ENCODE measurements around the gene WDR53. TPM values are rescaled to one million over a fixed set of nuclear protein-coding genes. Genes with fewer than 3 reads are reported as not detected.
A peak's percentile ranks its signal among the peaks of the same experiment; 100 is the strongest.

The WDR53 gene
- total RNA-seq, 4 donors from 2014 or later: 2.5 to 12.6 (median 5.5) TPM

- peak overlapping the region in 3 of 4 donors; percentile 16 to 79 (median 40) for H3K27ac ChIP-seq
Observed at GRCh38 chr3:196609343-196609775, 41.0 kb upstream of the WDR53 start.

GRCh38 chr3:196608693-196609092, 40.3 kb upstream of the WDR53 start:
- Histone ChIP-seq H3K27me3 (peaks cover 0 to 10% (median 0%) of the 10 kb centered on the region in 4 donors), H3K9me3 (no peaks in the 10 kb centered on the region), H3K4me3 (no peak overlapping the region), H3K4me1 (peaks cover 0 to 37% (median 24%) of the 10 kb centered on the region in 3 donors), H3K36me3 (no peaks in the 10 kb centered on the region), H3K27ac (no peak overlapping the region)
- TF ChIP-seq POLR2A (IDR thresholded peaks at IDR 0.05): no peak
- no peak for TF ChIP-seq CTCF (IDR thresholded peaks at IDR 0.05)
- DNase-seq: no peak
- WGBS, 2 donors: 85 to 93% methylated on average over 2 of the region's 2 CpGs
- intact Hi-C loops (cut with DNase I): loop anchor here (5.0 kb wide), 1 partner anchor 79 kb away; no protein-coding TSS in a partner anchor

More at GRCh38 chr3:196609343-196609775, 41.0 kb upstream of the WDR53 start:
- Histone ChIP-seq H3K36me3 (no peaks in the 10 kb centered on the region), H3K4me1 (peaks cover 0 to 37% (median 24%) of the 10 kb centered on the region in 3 donors), H3K4me3 (no peak overlapping the region), H3K27me3 (peaks cover 0 to 10% (median 0%) of the 10 kb centered on the region in 4 donors), H3K9me3 (no peaks in the 10 kb centered on the region)
- DNase-seq: peak; percentile 70
- 9 to 12% methylated on average over 5 of the region's 5 CpGs for WGBS, 2 donors
- intact Hi-C loops (cut with DNase I): loop anchor here (5.0 kb wide), 1 partner anchor 78 kb away; no protein-coding TSS in a partner anchor
- peak; percentile 88 to 94 (median 91) for TF ChIP-seq CTCF (IDR thresholded peaks at IDR 0.05)
- no peak for TF ChIP-seq POLR2A (IDR thresholded peaks at IDR 0.05)

- Histone ChIP-seq H3K36me3 (no peaks in the 10 kb centered on the region), H3K9me3 (no peaks in the 10 kb centered on the region), H3K27me3 (peaks cover 0 to 10% (median 0%) of the 10 kb centered on the region in 4 donors), H3K4me3 (no peak overlapping the region), H3K4me1 (peaks cover 0 to 4% (median 2%) of the 10 kb centered on the region in 3 donors), H3K27ac (no peak overlapping the region)
- 46 to 53% methylated on average over 13 of the region's 13 CpGs for WGBS, 2 donors
- TF ChIP-seq CTCF (IDR thresholded peaks at IDR 0.05): no peak
- TF ChIP-seq POLR2A (IDR thresholded peaks at IDR 0.05): no peak
- intact Hi-C loops (cut with DNase I): no loop called here
- DNase-seq: no peak
Observed at GRCh38 chr3:196604548-196604947, 36.2 kb upstream of the WDR53 start.

GRCh38 chr3:196603683-196604082, 35.3 kb upstream of the WDR53 start:
- TF ChIP-seq CTCF (IDR thresholded peaks at IDR 0.05) (no peak), POLR2A (IDR thresholded peaks at IDR 0.05) (no peak)
- no peak overlapping the region for H3K4me3 ChIP-seq
- no peak overlapping the region for H3K27ac ChIP-seq
- no peak for DNase-seq
- peaks cover 0 to 10% (median 0%) of the 10 kb centered on the region in 4 donors for H3K27me3 ChIP-seq
- no peaks in the 10 kb centered on the region for H3K9me3 ChIP-seq
- H3K4me1 ChIP-seq: no peaks in the 10 kb centered on the region
- 69 to 76% methylated on average over 5 of the region's 7 CpGs for WGBS, 2 donors
- no peaks in the 10 kb centered on the region for H3K36me3 ChIP-seq
- intact Hi-C loops (cut with DNase I): no loop called here

- DNase-seq: no peak
Observed at GRCh38 chr3:196602673-196603072, 34.3 kb upstream of the WDR53 start.

More at GRCh38 chr3:196602673-196603072, 34.3 kb upstream of the WDR53 start:
- Histone ChIP-seq H3K27me3 (peaks cover 0 to 10% (median 0%) of the 10 kb centered on the region in 4 donors), H3K4me3 (no peak overlapping the region), H3K27ac (no peak overlapping the region), H3K36me3 (no peaks in the 10 kb centered on the region), H3K4me1 (no peaks in the 10 kb centered on the region), H3K9me3 (no peaks in the 10 kb centered on the region)
- TF ChIP-seq CTCF (IDR thresholded peaks at IDR 0.05): no peak
- TF ChIP-seq POLR2A (IDR thresholded peaks at IDR 0.05): no peak
- 91 to 97% methylated on average over 6 of the region's 6 CpGs for WGBS, 2 donors
- intact Hi-C loops (cut with DNase I): no loop called here
